GM12878 (cell line): ENCODE results near the gene U2AF2. TPM values are rescaled to one million over a fixed set of nuclear protein-coding genes. Genes with fewer than 3 reads are reported as not detected.

ENCODE experiments used
- BCL3 ChIP-seq: IDR thresholded peaks from 2 replicates; pipeline ENCODE4 v1.6.1; 2011; ENCODE audit warnings: borderline replicate concordance, low read depth, mild to moderate bottlenecking, moderate library complexity, low read length; ENCODE audit not compliant: insufficient read depth, poor library complexity, severe bottlenecking
- CEBPB ChIP-seq, 2 experiments: fragments of 150-350 bp in 1 of 2; IDR thresholded peaks; 2 replicates each; pipeline ENCODE4 v1.6.1; 2012 to 2014; ENCODE audit warnings: low read depth in 2 of 2, low read length in 2 of 2, borderline replicate concordance in 1 of 2, inconsistent platforms in 1 of 2
- CHD1 ChIP-seq: IDR thresholded peaks from 2 replicates; pipeline ENCODE4 v1.6.1; 2012; ENCODE audit warnings: low read depth, low read length, improper control_type of control experiment
- FOS ChIP-seq: IDR thresholded peaks from 3 replicates; pipeline ENCODE4 v1.6.1; 2011; ENCODE audit warnings: borderline replicate concordance; ENCODE audit not compliant: insufficient read length; ENCODE audit errors: extremely low read depth
- GATAD2B ChIP-seq: fragments of 450-650 bp; conservative IDR thresholded peaks from 2 replicates; pipeline ENCODE4 v1.6.1; 2017; ENCODE audit warnings: low read depth, mild to moderate bottlenecking, moderate library complexity
- MTA3 ChIP-seq: IDR thresholded peaks from 2 replicates; pipeline ENCODE4 v1.6.1; 2012; ENCODE audit warnings: low read length, inconsistent platforms, borderline replicate concordance
- MXI1 ChIP-seq: fragments of 150-350 bp; IDR thresholded peaks from 2 replicates; pipeline ENCODE4 v1.6.1; 2011; ENCODE audit warnings: low read depth, mild to moderate bottlenecking, inconsistent platforms, low read length, improper control_type of control experiment
- MYC ChIP-seq: IDR thresholded peaks from 2 replicates; pipeline ENCODE4 v1.6.1; 2011; ENCODE audit warnings: mild to moderate bottlenecking, low read length, moderate library complexity, inconsistent platforms; ENCODE audit not compliant: insufficient read depth, insufficient replicate concordance, insufficient read length, severe bottlenecking
- NR2F1 ChIP-seq: fragments of 450-650 bp; conservative IDR thresholded peaks from 2 replicates; pipeline ENCODE4 v1.6.1; 2017; ENCODE audit warnings: mild to moderate bottlenecking
- POLR2AphosphoS5 ChIP-seq: IDR thresholded peaks from 2 replicates; pipeline ENCODE4 v1.6.1; 2011; ENCODE audit warnings: mild to moderate bottlenecking, low read length, inconsistent platforms
- RUNX3 ChIP-seq: IDR thresholded peaks from 2 replicates; pipeline ENCODE4 v1.6.1; 2012; ENCODE audit warnings: low read length, inconsistent platforms
- SMC3 ChIP-seq: IDR thresholded peaks from 2 replicates; pipeline ENCODE4 v1.6.1; 2011; ENCODE audit warnings: low read length, improper control_type of control experiment, borderline replicate concordance
- STAT3 ChIP-seq: IDR thresholded peaks from 2 replicates; pipeline ENCODE4 v1.6.1; 2011; ENCODE audit warnings: low read depth, low read length, improper control_type of control experiment
- TCF3 ChIP-seq: IDR thresholded peaks from 2 replicates; pipeline ENCODE4 v1.6.1; 2012; ENCODE audit warnings: low read depth, mild to moderate bottlenecking, low read length, borderline replicate concordance; ENCODE audit not compliant: insufficient read depth
- USF1 ChIP-seq: IDR thresholded peaks from 2 replicates; pipeline ENCODE4 v1.6.1; 2011; ENCODE audit warnings: borderline replicate concordance, low read depth, mild to moderate bottlenecking, moderate library complexity, mixed read lengths, low read length; ENCODE audit not compliant: insufficient read depth; ENCODE audit errors: extremely low read length
- ZBTB11 ChIP-seq: fragments of 450-650 bp; formaldehyde crosslinking; IDR thresholded peaks from 2 replicates; pipeline ENCODE4 v1.5.0; 2022; ENCODE audit warnings: mild to moderate bottlenecking, missing genetic modification characterization
- ZNF207 ChIP-seq: fragments of 450-650 bp; IDR thresholded peaks from 2 replicates; pipeline ENCODE4 v1.6.1; 2014; ENCODE audit warnings: antibody characterized with exemption, mild to moderate bottlenecking, borderline replicate concordance
- polyA plus RNA-seq, 11 experiments: library from polyadenylated mRNA; depleted of rRNA in 4 of 11; unstranded in 6 of 11; stranded (reverse) in 5 of 11; fragments of >200 nt; fragmentation: Nextera tagmentation in 4 of 11; fragmentation: Illumina TruSeq in 1 of 11; extraction: Ambion mirVana in 4 of 11; extraction: Trizol in 1 of 11; gene quantifications; 1 replicate in 1 of 11; 2 replicates in 10 of 11; pipeline versions ENCODE4 v1.2.1 to v1.2.3, GENCODE V29; 2011 to 2016; ENCODE audit warnings: inconsistent platforms in 2 of 11, missing spikeins in 2 of 11, low read depth in 1 of 11
- total RNA-seq, 4 experiments: library from RNA; depleted of rRNA in 3 of 4; stranded (reverse); fragments of >200 nt in 3 of 4; fragmentation: Illumina TruSeq in 1 of 4; extraction: Trizol in 1 of 4; gene quantifications; 2 replicates each; pipeline versions ENCODE4 v1.2.1 to v1.2.3, GENCODE V29; 2013 to 2021
- TF ChIP-seq, protein P1 (sequence below): IDR thresholded peaks from 2 replicates; pipeline ENCODE4 v1.6.1; 2011; ENCODE audit warnings: mild to moderate bottlenecking, low read depth, low read length, moderate library complexity; ENCODE audit not compliant: insufficient replicate concordance
- TF ChIP-seq, protein P2 (sequence below): fragments of 450-650 bp; IDR thresholded peaks from 2 replicates; pipeline ENCODE4 v1.6.1; 2014; ENCODE audit warnings: mild to moderate bottlenecking

The U2AF2 gene
- total and polyA plus RNA-seq, 10 of the 15 experiments (the other 5 are each of a cell fraction or from before 2014, with no cell fraction given), result 3.0 to 338 (median 130) TPM

- no peak for TF ChIP-seq MYC
- 0 out of 2 replicates have a peak, but pooled peaks have one; percentile 47 for TF ChIP-seq TCF3
- no peak for TF ChIP-seq CHD1
- TF ChIP-seq POLR2AphosphoS5, result peak; percentile 84
- TF ChIP-seq NR2F1, result peak; percentile 89
- TF ChIP-seq USF1, result no peak
- peak; percentile 94; the same call in 1 of the 2 replicates for TF ChIP-seq MXI1
- peak; percentile 67 for TF ChIP-seq ZBTB11 (CRISPR knock-in tag)
- TF ChIP-seq CEBPB (IDR thresholded peaks at IDR 0.05; ENCODE audit: borderline replicate concordance in 1 of 2, low read depth in 2 of 2, low read length in 2 of 2), result no peak
- TF ChIP-seq, protein P1, sequence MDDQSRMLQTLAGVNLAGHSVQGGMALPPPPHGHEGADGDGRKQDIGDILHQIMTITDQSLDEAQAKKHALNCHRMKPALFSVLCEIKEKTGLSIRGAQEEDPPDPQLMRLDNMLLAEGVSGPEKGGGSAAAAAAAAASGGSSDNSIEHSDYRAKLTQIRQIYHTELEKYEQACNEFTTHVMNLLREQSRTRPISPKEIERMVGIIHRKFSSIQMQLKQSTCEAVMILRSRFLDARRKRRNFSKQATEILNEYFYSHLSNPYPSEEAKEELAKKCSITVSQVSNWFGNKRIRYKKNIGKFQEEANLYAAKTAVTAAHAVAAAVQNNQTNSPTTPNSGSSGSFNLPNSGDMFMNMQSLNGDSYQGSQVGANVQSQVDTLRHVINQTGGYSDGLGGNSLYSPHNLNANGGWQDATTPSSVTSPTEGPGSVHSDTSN, result no peak
- TF ChIP-seq FOS, result no peak
- TF ChIP-seq RUNX3, result no peak; the same call in 1 of the 2 replicates
- peak; percentile 82 for TF ChIP-seq ZNF207
- no peak for TF ChIP-seq BCL3
- peak; percentile 42; the same call in 1 of the 2 replicates for TF ChIP-seq GATAD2B
- no peak for TF ChIP-seq MTA3
- TF ChIP-seq STAT3, result peak; percentile 34; the same call in 1 of the 2 replicates
- peak; percentile 81 for TF ChIP-seq SMC3
- TF ChIP-seq, protein P2, sequence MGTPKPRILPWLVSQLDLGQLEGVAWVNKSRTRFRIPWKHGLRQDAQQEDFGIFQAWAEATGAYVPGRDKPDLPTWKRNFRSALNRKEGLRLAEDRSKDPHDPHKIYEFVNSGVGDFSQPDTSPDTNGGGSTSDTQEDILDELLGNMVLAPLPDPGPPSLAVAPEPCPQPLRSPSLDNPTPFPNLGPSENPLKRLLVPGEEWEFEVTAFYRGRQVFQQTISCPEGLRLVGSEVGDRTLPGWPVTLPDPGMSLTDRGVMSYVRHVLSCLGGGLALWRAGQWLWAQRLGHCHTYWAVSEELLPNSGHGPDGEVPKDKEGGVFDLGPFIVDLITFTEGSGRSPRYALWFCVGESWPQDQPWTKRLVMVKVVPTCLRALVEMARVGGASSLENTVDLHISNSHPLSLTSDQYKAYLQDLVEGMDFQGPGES, result peak; percentile 40; the same call in 1 of the 2 replicates
These were observed 1.0 kb upstream of the U2AF2 start (continued) for GRCh38 chr19:55653651-55654322.
